Panc1 (cell line): ENCODE results near the gene P3R3URF.

Experiments
- POLR2AphosphoS5 ChIP-seq: IDR thresholded peaks from 2 replicates; pipeline ENCODE4 v1.6.1; 2012; ENCODE audit warnings: mild to moderate bottlenecking, low read depth, low read length, moderate library complexity
- REST ChIP-seq, 2 experiments: IDR thresholded peaks; 2 replicates each; pipeline ENCODE4 v1.6.1; 2011 to 2012; ENCODE audit warnings: low read depth in 2 of 2, control low read depth in 1 of 2, low read length in 1 of 2, mild to moderate bottlenecking in 1 of 2, moderate library complexity in 1 of 2; ENCODE audit not compliant: insufficient read depth in 1 of 2
- SIN3A ChIP-seq: IDR thresholded peaks from 2 replicates; pipeline ENCODE4 v1.6.1; 2012; ENCODE audit warnings: low read depth, mild to moderate bottlenecking, low read length, moderate library complexity, borderline replicate concordance; ENCODE audit not compliant: insufficient read depth
- TCF7L2 ChIP-seq: IDR thresholded peaks from 2 replicates; pipeline ENCODE4 v1.6.1; 2011; ENCODE audit warnings: mild to moderate bottlenecking, low read depth, low read length, inconsistent platforms
- TF ChIP-seq, protein P1 (sequence below): fragments of 450-650 bp; IDR thresholded peaks from 2 replicates; pipeline ENCODE4 v1.5.1; 2017; ENCODE audit warnings: mild to moderate bottlenecking

DNA sequence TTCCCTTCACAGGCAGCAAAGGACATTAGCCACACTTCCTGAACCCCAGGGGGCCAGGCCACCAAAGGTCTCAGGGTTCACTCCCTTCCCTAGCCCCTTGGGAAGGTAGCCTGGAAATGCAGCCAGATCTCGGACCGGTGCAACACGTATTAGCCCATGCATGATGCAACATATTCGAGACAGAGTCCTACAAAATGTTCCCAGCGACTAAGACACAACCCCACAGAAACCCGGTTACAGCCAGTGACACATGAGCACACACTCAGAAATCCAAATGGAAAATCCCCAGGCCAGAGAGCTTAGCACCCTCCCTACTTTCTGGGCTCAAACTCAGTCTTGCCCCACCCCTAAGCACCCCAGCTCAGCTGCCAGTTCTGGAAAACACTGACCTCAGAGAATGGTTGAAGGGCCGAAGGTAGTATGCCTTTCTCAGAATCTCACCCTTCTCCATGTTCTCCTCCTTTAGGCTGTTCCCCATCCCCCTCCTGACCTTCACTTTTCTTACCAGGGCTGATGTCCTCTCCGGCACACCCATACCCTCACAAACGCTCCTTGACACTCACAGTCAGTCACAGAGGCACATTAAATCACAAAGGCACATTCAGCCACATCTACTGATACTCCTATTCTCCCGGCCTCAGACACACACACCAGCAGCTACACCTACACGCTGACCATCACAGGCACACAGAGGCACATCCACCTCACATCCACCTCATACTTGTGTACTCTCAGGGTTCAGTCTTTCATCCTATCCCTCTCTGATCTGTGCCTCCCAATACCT lies 1.6 kb downstream of the P3R3URF start, which contains the start of gene TSPAN1:
- TF ChIP-seq, protein P1, sequence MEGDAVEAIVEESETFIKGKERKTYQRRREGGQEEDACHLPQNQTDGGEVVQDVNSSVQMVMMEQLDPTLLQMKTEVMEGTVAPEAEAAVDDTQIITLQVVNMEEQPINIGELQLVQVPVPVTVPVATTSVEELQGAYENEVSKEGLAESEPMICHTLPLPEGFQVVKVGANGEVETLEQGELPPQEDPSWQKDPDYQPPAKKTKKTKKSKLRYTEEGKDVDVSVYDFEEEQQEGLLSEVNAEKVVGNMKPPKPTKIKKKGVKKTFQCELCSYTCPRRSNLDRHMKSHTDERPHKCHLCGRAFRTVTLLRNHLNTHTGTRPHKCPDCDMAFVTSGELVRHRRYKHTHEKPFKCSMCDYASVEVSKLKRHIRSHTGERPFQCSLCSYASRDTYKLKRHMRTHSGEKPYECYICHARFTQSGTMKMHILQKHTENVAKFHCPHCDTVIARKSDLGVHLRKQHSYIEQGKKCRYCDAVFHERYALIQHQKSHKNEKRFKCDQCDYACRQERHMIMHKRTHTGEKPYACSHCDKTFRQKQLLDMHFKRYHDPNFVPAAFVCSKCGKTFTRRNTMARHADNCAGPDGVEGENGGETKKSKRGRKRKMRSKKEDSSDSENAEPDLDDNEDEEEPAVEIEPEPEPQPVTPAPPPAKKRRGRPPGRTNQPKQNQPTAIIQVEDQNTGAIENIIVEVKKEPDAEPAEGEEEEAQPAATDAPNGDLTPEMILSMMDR, result no peak
- TF ChIP-seq REST (IDR thresholded peaks at IDR 0.05; ENCODE audit: insufficient read depth in 1 of 2, low read depth in 2 of 2, low read length in 1 of 2) (no peak), POLR2AphosphoS5 (no peak), SIN3A (no peak), TCF7L2 (no peak)
